Measurements from ENCODE around the gene SLC9A8. TPM values are rescaled to one million over a fixed set of nuclear protein-coding genes. Genes with fewer than 3 reads are reported as not detected.

SLC9A8 gene
- total and polyA plus RNA-seq, 2 of the 4 experiments (the other 2 are of a cell fraction): 4.1 to 5.0 TPM

DNA sequence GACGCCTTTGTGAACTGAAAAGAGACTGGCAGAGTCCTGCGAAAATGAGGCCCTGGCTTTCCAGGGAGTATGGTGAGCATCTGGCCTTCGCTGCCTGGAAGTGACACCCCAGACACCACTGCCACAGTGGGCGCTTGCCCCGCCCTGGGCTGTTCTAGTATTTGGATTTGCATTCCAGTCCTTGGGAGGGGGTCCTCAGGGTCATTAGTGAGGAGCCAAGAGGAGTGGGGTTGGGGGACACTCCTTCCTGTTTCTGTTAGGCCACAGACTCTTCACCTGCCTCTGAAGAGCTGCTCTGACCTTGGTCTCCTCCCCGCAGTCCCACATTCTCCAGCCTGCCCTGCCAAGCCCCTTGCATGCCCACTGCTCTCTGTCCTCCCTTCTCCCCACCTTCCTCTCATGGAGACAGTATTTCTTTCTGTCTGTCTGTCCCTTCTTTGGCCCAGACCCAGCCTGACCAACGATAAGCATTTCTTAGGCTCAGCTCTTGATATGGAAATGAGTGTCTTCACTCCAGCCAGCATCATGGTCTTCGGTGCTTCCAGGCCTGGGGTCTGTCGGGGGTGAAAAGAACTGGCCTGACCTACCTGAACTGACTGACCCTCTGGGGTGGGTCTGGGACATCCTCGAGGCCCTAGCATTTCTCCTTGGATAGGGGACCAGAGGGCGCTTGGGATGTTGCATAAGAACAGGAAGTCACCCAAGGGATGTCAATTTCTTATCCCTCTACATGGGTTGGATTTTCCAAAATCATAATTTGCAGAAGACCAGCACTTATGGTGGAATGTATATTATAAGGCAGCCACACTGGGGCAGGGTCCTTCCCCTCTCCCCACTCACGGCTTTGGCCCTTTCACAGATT is 19.4 kb downstream of the SLC9A8 start (continued):
- TF ChIP-seq, protein P1, sequence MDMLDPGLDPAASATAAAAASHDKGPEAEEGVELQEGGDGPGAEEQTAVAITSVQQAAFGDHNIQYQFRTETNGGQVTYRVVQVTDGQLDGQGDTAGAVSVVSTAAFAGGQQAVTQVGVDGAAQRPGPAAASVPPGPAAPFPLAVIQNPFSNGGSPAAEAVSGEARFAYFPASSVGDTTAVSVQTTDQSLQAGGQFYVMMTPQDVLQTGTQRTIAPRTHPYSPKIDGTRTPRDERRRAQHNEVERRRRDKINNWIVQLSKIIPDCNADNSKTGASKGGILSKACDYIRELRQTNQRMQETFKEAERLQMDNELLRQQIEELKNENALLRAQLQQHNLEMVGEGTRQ (IDR thresholded peaks at IDR 0.05; ENCODE audit: low read depth, low read length): no peak

DNA sequence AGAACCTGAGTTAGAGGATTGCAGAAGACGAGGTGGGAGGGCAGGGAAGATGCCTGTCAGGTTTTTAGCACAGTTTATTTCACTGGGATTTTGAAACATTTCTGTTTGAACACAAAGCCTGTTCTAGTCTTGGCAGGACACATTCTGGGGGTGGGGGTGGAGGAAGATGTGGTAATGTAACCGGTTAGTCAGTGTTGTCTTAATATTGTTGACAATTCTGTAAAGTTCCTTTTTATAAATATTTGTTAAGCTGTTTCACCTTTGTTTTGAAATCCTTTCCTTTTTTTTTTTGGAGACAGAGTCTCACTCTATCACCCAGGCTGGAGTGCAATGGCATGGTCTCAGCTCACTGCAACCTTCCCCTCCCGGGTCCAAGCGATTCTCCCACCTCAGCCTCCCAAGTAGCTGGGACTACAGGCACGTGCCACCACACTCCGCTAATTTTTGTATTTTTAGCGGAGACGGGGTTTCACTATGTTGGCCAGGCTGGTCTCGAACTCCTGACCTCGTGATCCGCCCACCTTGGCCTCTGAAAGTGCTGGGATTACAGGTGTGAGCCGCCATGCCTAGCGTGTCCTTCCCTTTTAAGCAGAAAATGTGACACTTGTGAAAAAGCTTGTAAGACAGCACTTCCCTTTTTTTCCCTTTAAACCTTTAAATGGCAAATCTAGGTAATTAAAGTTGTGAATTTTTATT is 20.2 kb downstream of the SLC9A8 start:
- no TSS peak for BruUV-seq (replicated peaks)
- CTCF ChIA-PET: no interaction called here
- no peak overlapping the region for H2AK9ac ChIP-seq (replicated peaks; ENCODE audit: low read depth, low read length, poor library complexity)
- H2AFZ ChIP-seq (replicated peaks; ENCODE audit: low read length, poor library complexity): no peak overlapping the region
- H3K4me3 ChIP-seq (ENCODE audit: insufficient read depth, low read depth, low read length): no peak overlapping the region
- H4K91ac ChIP-seq (ENCODE audit: insufficient read depth, low read depth, low read length): no peak overlapping the region
- intact Hi-C loops (cut with micrococcal nuclease): no loop called here
- H2BK120ac ChIP-seq (ENCODE audit: low read depth, low read length): no peak overlapping the region
- H3K4me2 ChIP-seq (ENCODE audit: low read depth, low read length): no peak overlapping the region
- POLR2A ChIA-PET (ENCODE audit: unreplicated experiment): interaction anchor here (0.6 kb wide), 1 partner anchor 188 kb away, joined by 4 read pairs; no protein-coding TSS in a partner anchor
- no peak overlapping the region for H2BK20ac ChIP-seq (ENCODE audit: low read depth, low read length)
- H4K5ac ChIP-seq (ENCODE audit: low read depth, low read length): no peak overlapping the region
- H3K27me3 ChIP-seq (ENCODE audit: control insufficient read depth, insufficient read depth, low read length): no peaks in the 10 kb centered on the region
- no peak overlapping the region for H3K18ac ChIP-seq (ENCODE audit: low read depth, low read length)
- H3K27ac ChIP-seq (ENCODE audit: insufficient read depth, low read length): peak overlapping the region; percentile 71; the same call in 1 of the 2 replicates
- H3K14ac ChIP-seq (replicated peaks; ENCODE audit: low read depth, low read length): no peak overlapping the region
- DNase-seq: peak; percentile 39
- no peak overlapping the region for H3K56ac ChIP-seq (ENCODE audit: extremely low read depth, insufficient read depth, low read length)
- H2AK5ac ChIP-seq (ENCODE audit: low read depth, low read length): no peak overlapping the region
- no peak overlapping the region for H3K23ac ChIP-seq (ENCODE audit: low read depth, low read length)
- H2BK15ac ChIP-seq (ENCODE audit: low read depth, low read length): no peak overlapping the region
- H3K36me3 ChIP-seq (ENCODE audit: control insufficient read depth, insufficient read depth, low read length): peaks cover 10% of the 10 kb centered on the region
- no peak for TF ChIP-seq CEBPB (IDR thresholded peaks at IDR 0.05; ENCODE audit: low read depth, low read length)
- peak; percentile 94; the same call in 1 of the 2 replicates for TF ChIP-seq MAZ (IDR thresholded peaks at IDR 0.05; ENCODE audit: borderline replicate concordance, low read depth, low read length)
- H4K20me1 ChIP-seq (ENCODE audit: insufficient read depth, low read length): no peaks in the 10 kb centered on the region
- H3K9me3 ChIP-seq (ENCODE audit: control insufficient read depth, insufficient read depth, low read length): no peaks in the 10 kb centered on the region
- in situ Hi-C loops (cut with MboI; ENCODE audit: low sequenced_read_pairs): no loop called here
- no peak overlapping the region for H4K8ac ChIP-seq (ENCODE audit: low read depth in 2 of 2, low read length in 2 of 2)
- H3K79me1 ChIP-seq (ENCODE audit: low read depth in 1 of 2, low read length in 2 of 2): peaks cover 2 to 6% of the 10 kb centered on the region in 2 experiments; a peak in 2 of 4 replicates
- dilution Hi-C loops (cut with HindIII; ENCODE audit: low sequenced_read_pairs, unreplicated experiment): no loop called here
- peak overlapping the region; percentile 24 for H2BK5ac ChIP-seq (ENCODE audit: low read depth, low read length, poor library complexity, severe bottlenecking)
- 100% methylated on average over 2 of the region's 13 CpGs; no CpG with 5 or more reads in 1 of the 2 experiments for WGBS, 2 experiments (ENCODE audit: extremely low coverage in 2 of 2, insufficient read length in 1 of 2)
- no peak overlapping the region for H3K9ac ChIP-seq (ENCODE audit: low read depth, low read length)
- ATAC-seq (ENCODE audit: low read depth): peak; percentile 64
- H3K4ac ChIP-seq (ENCODE audit: low read depth, low read length): no peak overlapping the region
- peaks cover 7% of the 10 kb centered on the region; the same call in 1 of the 2 replicates for H3K9me1 ChIP-seq (ENCODE audit: insufficient read depth, low read length)
- H3K4me1 ChIP-seq (ENCODE audit: control insufficient read depth, insufficient read depth, low read length): peaks cover 6% of the 10 kb centered on the region; the same call in 1 of the 2 replicates
